Suppressor macrophage treated with lipopolysaccharide for 1 hour (primary cell): ENCODE data around the gene RMND5B.
"Not testable (repeated sequence)": the region's sequence is repeated elsewhere in the genome, so short reads cannot be mapped to it uniquely, and the experiment has no call there.

Source experiments
- DNase-seq, 3 donors: peaks; one replicate each; pipeline ENCODE4 v3.0.0-alpha.2; 2020 to 2022

Gene RMND5B

GRCh38 chr5:178130576-178131445 lies at the start of gene RMND5B:
Gene RMND5B (plus strand): TSS chr5:178131014. CDS start chr5:178138120, 7,106 bp downstream.
- peak; percentile 83 to 95 (median 91) for DNase-seq

DNA sequence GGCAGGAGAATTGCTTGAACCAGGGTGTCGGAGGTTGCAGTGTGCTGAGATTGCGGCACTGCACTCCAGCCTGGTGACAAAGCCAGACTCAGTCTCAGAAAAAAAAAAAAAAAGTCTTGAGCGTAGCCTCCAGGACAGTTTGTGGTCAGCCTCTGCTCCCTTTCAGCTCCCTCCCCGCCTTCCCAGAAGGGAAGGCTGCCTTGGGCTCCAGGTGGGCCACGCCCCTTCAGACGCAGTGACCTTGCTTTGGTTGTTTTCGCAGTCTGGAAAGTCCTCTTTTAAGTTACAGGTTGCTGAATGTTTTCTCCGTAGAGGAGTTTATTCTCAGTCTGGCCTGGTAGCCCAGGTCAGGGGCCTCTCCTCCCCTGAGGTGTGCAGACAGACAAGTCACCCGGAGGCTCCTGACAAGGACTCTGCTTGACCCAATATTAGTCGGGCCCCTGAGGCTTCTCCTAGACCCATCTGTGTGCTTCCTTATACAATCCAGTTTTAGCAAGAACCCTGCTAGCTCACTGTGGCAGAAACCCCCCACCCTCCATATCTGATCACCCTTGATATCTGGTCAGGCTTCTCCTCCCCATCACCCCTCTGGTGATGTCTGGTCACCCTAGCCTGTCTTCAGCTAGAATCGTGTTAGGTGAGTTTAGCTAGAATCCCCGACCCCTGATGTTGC lies 49.1 kb upstream of the RMND5B start:
- peak in 1 of 3 donors; percentile 7 for DNase-seq

GRCh38 chr5:178083922-178084321 lies 46.9 kb upstream of the RMND5B start:
- peak in 1 of 3 donors; percentile 17 for DNase-seq

DNA sequence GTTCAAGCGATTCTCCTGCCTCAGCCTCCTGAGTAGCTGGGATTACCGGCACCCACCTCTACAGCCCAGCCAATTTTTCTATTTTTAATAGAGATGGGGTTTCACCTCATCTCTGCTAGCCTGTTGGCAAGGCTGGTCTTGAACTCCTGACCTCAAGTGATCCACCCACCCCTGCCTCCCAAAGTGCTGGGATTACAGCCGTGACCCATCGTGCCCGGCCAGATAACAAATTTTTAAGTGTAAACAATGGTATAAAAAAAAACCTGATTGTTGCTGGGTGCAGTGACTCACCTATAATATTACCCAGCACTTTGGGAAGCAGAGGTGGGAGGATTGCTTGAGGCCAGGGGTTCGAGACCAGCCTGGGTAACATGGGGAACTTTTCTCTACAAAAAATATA lies 45.5 kb upstream of the RMND5B start:
- no peak for DNase-seq

GRCh38 chr5:178086266-178086665 lies 44.5 kb upstream of the RMND5B start:
- DNase-seq, result peak in 1 of 3 donors; percentile 10

DNA sequence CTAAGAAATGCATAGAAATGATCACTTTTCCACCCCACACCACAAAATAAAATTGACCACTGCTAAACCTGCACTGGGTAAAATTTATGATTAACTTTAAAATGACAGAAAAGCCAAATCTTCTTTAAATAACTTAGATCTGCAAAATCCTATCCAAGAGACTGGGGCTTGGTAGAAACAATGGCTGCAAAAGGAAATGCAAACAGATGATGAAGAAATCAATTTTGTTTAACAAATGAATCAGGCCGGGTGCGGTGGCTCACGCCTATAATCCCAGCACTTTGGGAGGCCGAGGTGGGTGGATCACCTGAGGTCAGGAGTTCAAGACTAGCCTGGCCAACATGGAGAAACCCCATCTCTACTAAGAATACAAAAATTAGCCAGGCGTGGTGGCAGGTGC lies 43.6 kb upstream of the RMND5B start:
- DNase-seq, result not testable (repeated sequence)

DNA sequence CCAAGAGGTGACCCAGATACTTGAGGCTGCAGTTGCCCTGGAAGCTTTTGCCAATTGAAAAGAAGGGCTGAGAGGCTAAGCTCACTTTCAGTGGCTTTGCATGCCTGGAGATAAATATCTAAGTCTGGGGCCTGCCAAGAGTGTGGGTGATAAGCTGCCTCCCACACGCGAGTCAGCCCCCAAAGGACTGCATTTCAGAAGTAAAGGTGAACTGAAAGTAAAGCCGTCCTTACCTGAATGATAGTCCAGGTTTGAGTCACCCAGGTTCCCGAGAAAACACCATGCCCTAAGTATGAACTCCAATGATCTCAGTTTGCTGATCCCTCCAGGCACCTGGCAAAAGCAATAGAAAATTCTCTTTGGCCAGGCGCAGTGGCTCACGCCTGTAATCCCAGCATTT lies 40.0 kb upstream of the RMND5B start:
- DNase-seq, result peak in 1 of 3 donors; percentile 8

DNA sequence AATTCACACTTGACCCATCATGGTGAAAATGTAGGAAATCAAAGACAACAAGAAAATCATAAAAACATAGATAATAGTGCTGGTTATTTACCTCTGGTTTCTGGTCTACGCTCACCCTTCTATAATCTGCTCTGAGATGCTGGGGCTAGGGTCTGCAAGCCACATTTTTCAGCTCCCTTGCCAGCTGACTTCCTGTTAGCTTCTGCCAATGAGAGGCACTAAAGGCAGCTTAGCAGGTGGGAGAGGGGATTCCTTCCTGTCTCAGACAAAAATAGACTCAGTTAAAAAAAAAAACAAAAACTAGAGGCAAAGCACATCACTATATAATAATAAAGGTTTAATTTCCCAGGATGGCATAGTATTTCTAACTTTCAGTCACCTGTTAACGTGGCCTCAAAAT lies 37.7 kb upstream of the RMND5B start:
- no peak for DNase-seq

- no peak for DNase-seq
Observed at GRCh38 chr5:178094345-178094744, 36.5 kb upstream of the RMND5B start.

DNA sequence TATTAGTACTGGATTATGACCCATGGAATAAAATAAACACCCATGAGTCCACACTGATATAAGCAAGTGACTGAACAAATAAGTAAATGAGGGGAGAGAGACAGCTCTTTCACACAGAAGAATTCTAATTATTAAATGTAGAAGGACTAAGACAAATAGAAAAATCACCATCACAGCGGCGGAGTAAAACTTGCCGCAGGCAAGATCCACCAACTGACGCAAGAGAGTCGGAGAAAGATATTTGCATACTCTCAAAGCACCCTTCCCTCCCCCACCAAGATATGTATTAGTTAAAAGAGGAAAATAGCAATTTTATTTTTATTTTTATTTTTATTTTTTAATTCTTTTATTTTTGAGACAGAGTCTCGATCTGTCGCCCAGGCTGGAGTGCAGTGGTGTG lies 32.1 kb upstream of the RMND5B start:
- DNase-seq, result no peak

DNA sequence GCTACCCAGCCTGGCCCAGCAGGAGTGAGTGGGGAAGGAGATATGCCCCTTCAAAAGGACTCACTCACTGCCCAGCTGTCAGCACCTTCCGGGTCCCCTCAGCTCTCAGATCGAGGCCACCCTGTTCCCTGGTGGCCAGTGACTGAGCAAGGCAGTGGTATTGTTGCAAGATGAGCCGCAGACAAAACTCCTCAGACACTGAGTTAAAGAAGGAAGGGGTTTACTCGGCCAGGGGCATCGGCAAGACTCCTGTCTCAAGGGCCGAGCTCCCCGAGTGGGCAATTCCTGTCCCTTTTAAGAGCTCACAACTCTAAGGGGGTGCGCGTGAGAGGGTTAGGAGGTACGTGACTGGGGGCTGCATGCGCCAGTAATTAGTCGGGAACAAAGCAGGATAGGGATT lies 27.2 kb upstream of the RMND5B start:
- no peak for DNase-seq

GRCh38 chr5:178104492-178104891 lies 26.3 kb upstream of the RMND5B start:
- no peak for DNase-seq

GRCh38 chr5:178106086-178106485 lies 24.7 kb upstream of the RMND5B start:
- no peak for DNase-seq

DNA sequence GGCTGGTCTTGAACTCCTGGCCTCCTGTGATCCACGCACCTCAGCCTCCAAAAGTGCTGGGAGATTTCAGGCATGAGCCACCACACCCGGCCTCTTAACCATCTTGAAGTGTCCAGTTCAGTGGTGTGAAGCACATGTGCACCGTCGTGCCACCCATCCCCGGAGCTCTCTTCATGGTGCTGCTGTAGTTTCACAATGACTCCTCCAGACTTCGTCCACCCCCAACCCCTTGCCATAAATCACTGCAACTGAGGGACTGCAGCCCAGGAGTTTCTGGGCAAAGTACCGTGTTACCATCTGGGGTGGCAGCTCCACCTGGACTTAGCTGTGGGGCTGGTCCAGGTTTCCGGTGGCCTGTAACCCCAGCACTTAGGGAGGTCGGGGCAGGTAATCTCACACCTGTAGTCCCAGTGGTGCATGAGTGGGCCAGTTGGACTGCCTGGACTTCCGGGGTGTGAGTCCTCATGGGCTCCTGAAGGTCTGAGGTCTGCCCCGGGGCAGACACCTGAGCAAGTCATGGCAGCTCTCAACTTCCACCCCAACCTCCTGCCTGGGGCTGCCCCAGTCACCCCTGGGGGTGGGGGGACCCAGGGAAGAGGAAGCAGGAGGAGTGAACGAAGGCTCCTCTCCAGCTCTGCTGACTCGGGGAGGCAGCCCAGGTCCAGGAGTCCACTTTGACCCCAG lies 24.1 kb upstream of the RMND5B start:
- peak in 1 of 3 donors; percentile 17 for DNase-seq

DNA sequence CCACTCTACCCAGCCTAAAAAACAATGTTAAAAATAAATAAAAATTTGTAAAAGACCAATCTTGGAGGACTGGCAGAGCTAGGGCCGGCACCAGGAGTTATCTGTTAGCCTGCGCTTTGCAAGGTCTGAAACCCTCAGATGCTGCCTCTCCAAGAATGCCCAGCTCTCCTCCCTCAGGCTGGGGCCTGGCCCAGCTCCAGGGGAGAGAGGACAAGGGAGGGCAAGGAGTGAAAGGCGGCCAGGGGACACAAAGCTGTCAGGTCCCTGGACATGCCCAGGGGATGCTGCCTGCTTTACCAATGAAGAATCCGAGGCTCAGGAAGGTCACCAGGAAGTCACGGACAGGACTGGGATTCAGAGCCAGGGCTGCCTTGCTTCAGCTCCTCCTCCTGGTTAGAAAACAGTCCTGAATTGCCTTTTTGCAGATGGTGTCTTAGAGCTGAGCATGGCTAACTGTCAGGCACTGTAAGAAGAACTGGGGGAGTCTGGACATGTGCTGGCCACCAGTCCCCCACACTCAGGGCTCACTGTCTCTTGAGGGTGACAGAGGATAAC lies 23.0 kb upstream of the RMND5B start:
- DNase-seq, result peak in 1 of 3 donors; percentile 5

GRCh38 chr5:178108446-178108845 lies 22.4 kb upstream of the RMND5B start:
- peak in 1 of 3 donors; percentile 16 for DNase-seq

DNA sequence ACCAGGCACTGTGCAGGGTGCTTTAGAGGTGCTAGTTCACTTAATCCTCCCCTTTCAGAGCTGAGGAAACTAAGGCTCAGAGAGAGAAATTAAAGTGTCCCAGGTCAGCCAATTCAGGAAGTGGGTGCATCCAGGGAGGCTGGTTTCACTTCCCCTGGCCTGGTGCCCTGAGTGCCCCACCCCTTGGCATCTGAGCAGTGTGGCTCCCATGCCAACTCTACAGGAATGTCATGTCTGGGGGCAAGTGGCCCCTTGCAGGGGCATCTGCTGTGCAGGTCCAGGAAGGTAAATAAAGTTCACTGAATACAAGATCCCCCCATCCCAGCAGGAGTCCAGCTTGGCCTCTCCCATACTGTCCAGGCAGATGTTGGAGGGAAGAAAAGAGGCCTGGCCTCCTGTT lies 21.8 kb upstream of the RMND5B start:
- peak; percentile 34 to 56 (median 47) for DNase-seq

DNA sequence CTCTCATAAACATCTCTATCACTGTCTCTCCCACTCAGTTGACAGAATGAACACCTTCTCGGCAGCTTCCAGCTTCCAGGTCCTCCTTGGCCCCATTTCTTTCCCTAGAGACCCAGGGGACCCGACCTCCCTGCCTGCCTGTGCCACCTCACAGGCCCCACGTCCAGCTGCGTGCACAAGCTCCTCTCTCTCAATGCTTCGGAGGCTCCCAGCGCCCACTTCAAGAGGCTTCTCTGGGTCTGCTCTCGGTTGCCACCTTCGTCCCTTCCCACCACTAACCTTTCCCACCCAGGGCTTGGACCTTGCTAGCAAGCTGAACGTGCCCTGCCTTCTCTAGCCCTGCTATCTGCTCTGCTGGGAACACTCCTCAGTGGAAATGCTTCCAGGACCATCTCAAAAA lies 20.3 kb upstream of the RMND5B start:
- no peak for DNase-seq

DNA sequence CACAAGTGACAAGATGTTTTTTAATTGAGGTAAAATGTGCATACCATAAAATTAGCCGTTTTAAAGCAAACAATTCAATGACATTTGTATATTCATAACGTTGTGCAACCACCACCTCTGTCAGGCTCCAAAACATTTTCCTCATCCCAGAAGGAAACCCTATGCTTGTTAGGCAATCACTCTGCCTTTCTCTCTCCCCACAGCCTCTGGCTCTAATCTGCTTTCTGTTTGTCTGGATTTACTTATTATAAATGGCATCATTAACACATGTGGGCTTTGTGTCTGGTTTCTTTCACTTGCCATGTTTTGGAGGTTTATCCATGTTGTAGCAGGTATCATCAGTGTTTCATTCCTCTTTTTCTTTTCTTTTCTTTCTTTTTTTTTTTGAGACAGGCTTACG lies 18.9 kb upstream of the RMND5B start:
- DNase-seq, result peak in 1 of 3 donors; percentile 28

DNA sequence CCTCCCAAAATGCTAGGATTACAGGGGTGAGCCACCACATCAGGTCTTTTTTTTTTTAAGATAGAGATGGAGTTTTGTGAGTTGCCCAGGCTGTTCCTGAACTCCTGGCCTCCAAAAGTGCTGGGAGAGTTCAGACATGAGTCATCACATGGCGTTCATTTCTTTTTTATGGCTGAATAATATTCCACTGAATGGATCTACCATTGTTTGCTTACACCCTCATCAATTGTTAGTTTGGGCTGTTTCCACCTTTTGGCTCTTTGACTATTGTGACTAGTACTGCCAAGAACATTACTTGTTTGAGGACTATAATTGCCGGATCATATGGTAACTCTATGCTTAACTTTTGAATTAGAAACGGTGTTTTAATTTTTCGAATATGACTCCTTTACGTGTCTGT lies 18.3 kb upstream of the RMND5B start:
- peak in 1 of 3 donors; percentile 13 for DNase-seq

DNA sequence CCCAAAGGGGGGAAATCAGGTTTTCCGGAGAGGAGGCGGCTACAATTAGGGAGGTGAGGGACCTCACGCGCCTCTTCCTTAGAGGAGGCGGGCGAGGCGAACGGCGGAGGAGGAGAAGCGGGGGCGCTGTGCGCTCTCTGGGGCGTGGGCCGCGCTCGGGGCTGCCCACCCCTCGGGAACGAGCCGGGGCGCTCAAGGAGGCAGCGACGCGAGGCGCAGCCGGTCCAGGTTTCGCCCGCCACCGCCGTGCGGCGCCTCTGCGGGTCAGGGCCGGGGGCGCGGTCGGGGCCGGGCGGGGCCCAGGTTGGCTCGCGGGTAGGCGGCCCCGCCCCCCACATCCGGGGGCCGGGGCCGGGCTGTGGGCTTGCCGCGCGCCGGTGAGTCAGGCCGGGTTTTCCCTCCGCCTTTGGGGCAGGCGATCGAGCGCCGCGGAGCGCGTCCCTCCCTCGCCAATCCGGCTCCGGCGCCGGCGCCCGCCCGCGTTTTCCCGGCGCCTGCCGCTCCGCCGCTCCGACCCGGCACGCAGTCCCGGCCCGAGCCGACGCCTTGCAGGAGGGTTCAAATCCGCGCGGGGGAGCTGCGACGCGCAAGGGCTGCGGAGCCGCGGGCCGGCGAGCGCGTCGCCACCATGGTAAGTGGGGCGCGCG lies 17.6 kb upstream of the RMND5B start, which contains the start of gene N4BP3:
TSS of gene N4BP3 (plus strand) at position 392 of the 647 bp plus-strand sequence. CDS start 6,052 bp downstream, outside the sequence.
- DNase-seq, result peak; percentile 77 to 94 (median 91)

DNA sequence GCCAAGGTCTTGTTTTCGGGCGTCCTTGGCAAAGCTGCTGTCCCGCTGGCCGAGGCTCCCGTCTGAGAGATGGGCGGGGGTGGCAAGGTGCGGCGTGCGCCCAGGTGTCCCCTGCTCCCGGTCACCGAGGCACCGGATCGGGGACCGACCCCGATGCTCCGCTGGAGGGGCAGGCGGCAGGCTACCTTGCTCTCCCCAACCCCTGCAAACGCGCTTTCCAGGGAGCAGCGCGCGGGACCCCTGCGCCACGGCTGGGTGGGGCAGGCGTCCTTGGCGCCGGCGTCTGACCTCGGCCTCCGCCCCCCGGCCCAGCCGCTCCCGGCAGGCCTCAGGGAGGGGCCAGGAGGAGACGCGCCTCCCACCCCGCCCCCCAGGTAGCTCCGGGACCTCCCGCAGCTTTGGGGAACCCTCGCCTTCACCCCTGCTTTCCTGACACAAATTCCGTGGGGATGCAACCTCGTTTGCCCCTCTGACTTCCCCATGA lies 16.9 kb upstream of the RMND5B start:
- DNase-seq, result no peak
